GM15510 (cell line): ENCODE measurements around the gene ATP8B1.

ENCODE experiments used
- POLR2A ChIP-seq: IDR thresholded peaks from 3 replicates; pipeline ENCODE4 v1.6.1; 2011; ENCODE audit warnings: borderline replicate concordance; ENCODE audit not compliant: insufficient read length; ENCODE audit errors: extremely low read depth

The ATP8B1 gene

GRCh38 chr18:57618910-57619309, 184.2 kb downstream of the ATP8B1 start:
- TF ChIP-seq POLR2A, result no peak

GRCh38 chr18:57603871-57604270, 199.2 kb downstream of the ATP8B1 start:
- TF ChIP-seq POLR2A, result no peak
